ENCODE measurements around the gene SOX10. TPM values are rescaled to one million over a fixed set of nuclear protein-coding genes. Genes with fewer than 3 reads are reported as not detected.

The SOX10 gene
- total RNA-seq, 2 donors from 2014 or later = not detected

GRCh38 chr22:37999236-37999635 is 14.9 kb upstream of the SOX10 start:
- no peak for ATAC-seq (replicated peaks)
- no peak overlapping the region for H3K27ac Mint-ChIP-seq
- H3K4me3 Mint-ChIP-seq = no peak overlapping the region
- H3K27me3 Mint-ChIP-seq = no peaks in the 10 kb centered on the region
- H3K4me1 Mint-ChIP-seq = no peaks in the 10 kb centered on the region
- no peaks in the 10 kb centered on the region for H3K36me3 Mint-ChIP-seq (ENCODE audit: low read depth)
- H3K9me3 Mint-ChIP-seq = no peaks in the 10 kb centered on the region

DNA sequence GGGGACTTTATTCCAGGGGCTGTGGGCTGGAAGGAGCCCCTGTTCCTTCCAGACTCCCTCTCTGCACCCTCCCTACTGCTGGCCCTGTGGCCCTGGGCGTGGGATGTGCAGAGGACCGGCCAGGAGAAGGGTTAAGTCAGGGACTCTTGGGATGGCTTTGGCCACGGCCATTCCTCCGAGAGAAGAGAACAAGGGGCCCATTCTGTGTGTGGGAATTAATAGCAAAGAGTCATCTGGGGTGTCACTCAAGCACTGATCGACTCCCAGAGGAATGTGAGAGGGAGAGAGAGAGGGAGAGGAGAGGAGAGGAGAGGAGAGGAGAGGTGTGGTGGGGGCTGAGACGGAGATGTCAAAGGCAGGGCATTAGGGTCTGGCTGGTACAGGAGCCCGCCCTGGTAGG is 14.2 kb upstream of the SOX10 start:
- Mint-ChIP-seq H3K27me3 (no peaks in the 10 kb centered on the region), H3K27ac (no peak overlapping the region), H3K9me3 (no peaks in the 10 kb centered on the region), H3K4me3 (no peak overlapping the region), H3K36me3 (ENCODE audit: low read depth) (no peaks in the 10 kb centered on the region), H3K4me1 (no peaks in the 10 kb centered on the region)
- ATAC-seq (replicated peaks) = no peak

DNA sequence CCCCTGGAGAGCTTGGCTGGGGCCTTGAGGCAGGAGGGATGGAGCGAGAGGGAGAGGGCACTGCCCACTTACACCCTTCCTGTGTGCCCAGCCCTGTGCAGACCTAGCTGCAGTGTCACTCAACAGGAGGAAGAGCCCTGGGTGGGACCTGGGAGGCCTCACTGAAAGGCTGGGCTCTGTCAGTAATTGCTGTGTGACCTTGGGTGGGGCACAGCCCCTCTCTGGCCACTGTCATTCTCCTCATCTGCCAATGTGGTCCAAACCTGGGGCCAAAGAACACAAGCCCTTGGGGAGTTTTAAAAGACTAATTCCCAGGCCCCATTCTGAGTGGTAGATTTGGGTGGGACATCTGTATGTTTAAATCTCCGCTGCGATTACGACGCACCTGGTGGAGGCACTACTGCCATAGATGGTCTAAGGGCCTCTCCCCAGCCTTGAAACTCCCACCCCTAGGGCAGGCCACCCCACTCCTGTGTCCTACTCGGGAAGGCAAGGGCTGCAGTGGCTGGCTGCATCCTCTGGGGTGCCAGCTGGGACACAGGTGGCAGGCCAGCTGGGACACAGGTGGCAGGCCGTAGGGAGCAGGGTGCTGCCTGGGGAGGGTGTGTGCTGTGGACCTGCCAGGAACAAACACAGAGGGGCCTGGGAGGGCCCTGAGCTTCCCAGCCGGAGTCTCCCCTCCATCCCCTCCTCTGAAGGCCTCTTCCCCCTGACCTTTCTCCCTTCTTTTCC is 12.3 kb upstream of the SOX10 start:
- H3K36me3 Mint-ChIP-seq (ENCODE audit: low read depth) = no peaks in the 10 kb centered on the region
- no peaks in the 10 kb centered on the region for H3K27me3 Mint-ChIP-seq
- H3K27ac Mint-ChIP-seq = peak overlapping the region; percentile 20
- no peaks in the 10 kb centered on the region for H3K4me1 Mint-ChIP-seq
- H3K4me3 Mint-ChIP-seq = no peak overlapping the region
- H3K9me3 Mint-ChIP-seq = no peaks in the 10 kb centered on the region
- no peak for ATAC-seq (replicated peaks)

DNA sequence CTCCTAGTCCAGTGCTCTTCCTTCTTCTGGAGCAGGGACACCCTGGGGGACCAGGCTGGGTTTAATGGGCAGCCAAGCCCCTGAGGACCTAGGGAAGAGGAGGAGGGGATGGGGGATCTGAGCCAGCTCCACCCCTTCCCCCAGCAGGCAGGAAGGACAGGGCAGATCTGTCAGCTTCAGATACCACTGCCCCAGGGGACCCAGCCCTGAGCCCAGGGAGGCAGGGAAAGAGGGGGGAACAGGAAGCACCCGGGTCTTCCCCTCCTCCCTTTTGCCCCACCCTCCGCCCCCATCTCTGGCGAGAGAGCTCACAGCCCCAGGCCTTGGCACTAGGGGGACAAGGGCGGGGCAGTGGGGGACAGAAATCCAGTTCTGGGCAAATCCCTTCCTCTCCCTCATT is 11.7 kb upstream of the SOX10 start:
- ATAC-seq (replicated peaks) = no peak
- H3K27ac Mint-ChIP-seq = no peak overlapping the region
- H3K27me3 Mint-ChIP-seq = no peaks in the 10 kb centered on the region
- H3K36me3 Mint-ChIP-seq (ENCODE audit: low read depth) = no peaks in the 10 kb centered on the region
- H3K4me1 Mint-ChIP-seq = no peaks in the 10 kb centered on the region
- H3K9me3 Mint-ChIP-seq = no peaks in the 10 kb centered on the region
- H3K4me3 Mint-ChIP-seq = no peak overlapping the region

DNA sequence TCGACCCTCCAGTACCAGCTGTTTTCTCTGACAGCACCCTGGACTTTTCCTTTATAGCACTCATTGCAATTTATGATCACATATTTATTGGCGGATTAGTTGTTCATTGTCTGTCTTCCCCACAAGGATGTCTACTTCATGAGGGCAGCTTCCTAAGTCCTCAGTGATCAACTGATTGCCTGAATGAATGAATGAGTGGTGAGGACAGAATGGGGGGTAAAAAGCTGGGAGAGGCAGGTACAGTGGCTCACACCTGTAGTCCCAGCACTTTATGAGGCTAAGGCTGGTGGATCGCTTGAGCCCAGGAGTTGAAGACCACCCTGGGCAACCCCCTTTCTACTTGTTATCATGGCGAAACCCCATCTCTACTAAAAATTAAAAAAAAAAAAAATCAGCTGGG is 11.1 kb upstream of the SOX10 start:
- H3K9me3 Mint-ChIP-seq = no peaks in the 10 kb centered on the region
- no peak overlapping the region for H3K27ac Mint-ChIP-seq
- no peaks in the 10 kb centered on the region for H3K36me3 Mint-ChIP-seq (ENCODE audit: low read depth)
- H3K4me3 Mint-ChIP-seq = no peak overlapping the region
- no peaks in the 10 kb centered on the region for H3K27me3 Mint-ChIP-seq
- ATAC-seq (replicated peaks) = no peak
- H3K4me1 Mint-ChIP-seq = no peaks in the 10 kb centered on the region

DNA sequence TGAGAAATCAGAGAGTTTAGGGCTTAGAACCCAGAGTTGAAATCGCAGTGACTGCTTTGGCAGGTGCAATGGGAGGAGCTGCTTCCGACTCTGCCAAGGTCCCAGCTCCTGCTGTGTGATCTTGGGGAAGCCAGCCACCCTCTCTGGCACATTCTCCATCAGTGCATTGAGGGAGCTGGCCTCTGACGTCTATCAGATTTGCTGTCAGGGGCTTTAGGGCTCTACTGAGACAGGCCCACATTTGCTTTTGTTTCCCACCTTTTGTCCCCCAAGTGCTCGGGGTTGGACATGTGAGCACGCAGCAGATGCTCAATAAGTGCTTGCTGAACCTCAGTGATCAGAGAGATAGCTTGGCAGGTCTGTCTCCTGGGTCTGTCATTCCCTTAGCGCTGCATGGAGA is 10.6 kb upstream of the SOX10 start:
- Mint-ChIP-seq H3K4me3 (no peak overlapping the region), H3K4me1 (no peaks in the 10 kb centered on the region), H3K27ac (no peak overlapping the region), H3K36me3 (ENCODE audit: low read depth) (no peaks in the 10 kb centered on the region), H3K9me3 (no peaks in the 10 kb centered on the region), H3K27me3 (no peaks in the 10 kb centered on the region)
- no peak for ATAC-seq (replicated peaks)

DNA sequence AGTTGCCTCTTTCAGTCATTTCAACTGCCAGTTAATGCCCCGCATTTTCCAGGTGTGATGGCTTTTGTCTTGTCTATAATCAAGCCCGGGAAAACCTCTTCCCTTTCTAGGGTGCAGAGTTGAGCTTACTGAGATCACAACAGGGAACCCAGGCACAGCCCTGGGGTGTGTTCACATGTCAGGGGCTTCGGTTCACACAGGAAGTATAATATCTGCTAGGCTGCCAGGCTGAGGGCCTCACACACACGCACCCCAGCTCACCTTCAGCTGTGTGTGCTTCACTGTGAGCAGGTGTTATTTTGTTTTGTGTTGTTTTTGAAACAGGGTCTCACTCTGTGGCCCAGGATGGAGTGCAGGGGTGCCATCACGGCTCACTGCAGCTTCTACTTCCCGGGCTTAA is 9.7 kb upstream of the SOX10 start:
- no peaks in the 10 kb centered on the region for H3K4me1 Mint-ChIP-seq
- no peaks in the 10 kb centered on the region for H3K36me3 Mint-ChIP-seq (ENCODE audit: low read depth)
- ATAC-seq (replicated peaks) = no peak
- H3K27me3 Mint-ChIP-seq = no peaks in the 10 kb centered on the region
- H3K9me3 Mint-ChIP-seq = no peaks in the 10 kb centered on the region
- no peak overlapping the region for H3K27ac Mint-ChIP-seq
- H3K4me3 Mint-ChIP-seq = no peak overlapping the region

GRCh38 chr22:37991731-37992442 is 7.5 kb upstream of the SOX10 start:
- Mint-ChIP-seq H3K9me3 (no peaks in the 10 kb centered on the region), H3K4me1 (no peaks in the 10 kb centered on the region)

GRCh38 chr22:37990862-37991261 is 6.5 kb upstream of the SOX10 start:
- Mint-ChIP-seq H3K9me3 (no peaks in the 10 kb centered on the region), H3K27me3 (no peaks in the 10 kb centered on the region), H3K4me3 (no peak overlapping the region), H3K27ac (no peak overlapping the region), H3K36me3 (ENCODE audit: low read depth) (no peaks in the 10 kb centered on the region), H3K4me1 (no peaks in the 10 kb centered on the region)
- ATAC-seq (replicated peaks) = no peak

More at GRCh38 chr22:37991731-37992442, 7.5 kb upstream of the SOX10 start:
- Mint-ChIP-seq H3K36me3 (ENCODE audit: low read depth) (no peaks in the 10 kb centered on the region), H3K27me3 (no peaks in the 10 kb centered on the region), H3K27ac (no peak overlapping the region), H3K4me3 (no peak overlapping the region)
- no peak for ATAC-seq (replicated peaks)

DNA sequence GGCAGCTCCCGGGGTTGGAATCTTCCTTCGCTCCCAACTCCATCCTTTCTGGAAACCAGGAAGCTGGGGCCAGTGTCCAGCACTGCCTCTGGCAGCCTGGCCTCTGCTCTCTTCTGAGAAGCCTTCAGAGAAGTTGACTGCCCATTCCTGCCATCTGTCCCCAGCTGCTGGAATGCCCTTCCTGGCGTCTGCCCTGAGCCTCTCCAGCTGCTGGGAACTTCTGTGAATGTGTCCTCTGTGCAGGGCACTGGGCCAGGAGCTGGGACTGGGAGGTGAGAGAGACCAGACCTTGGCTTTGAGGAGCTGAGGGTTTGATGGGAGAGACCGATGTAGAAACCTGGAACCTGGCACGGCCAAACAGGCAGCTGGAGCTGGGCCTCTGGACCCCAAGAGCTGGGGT is 5.9 kb upstream of the SOX10 start:
- H3K9me3 Mint-ChIP-seq = no peaks in the 10 kb centered on the region

DNA sequence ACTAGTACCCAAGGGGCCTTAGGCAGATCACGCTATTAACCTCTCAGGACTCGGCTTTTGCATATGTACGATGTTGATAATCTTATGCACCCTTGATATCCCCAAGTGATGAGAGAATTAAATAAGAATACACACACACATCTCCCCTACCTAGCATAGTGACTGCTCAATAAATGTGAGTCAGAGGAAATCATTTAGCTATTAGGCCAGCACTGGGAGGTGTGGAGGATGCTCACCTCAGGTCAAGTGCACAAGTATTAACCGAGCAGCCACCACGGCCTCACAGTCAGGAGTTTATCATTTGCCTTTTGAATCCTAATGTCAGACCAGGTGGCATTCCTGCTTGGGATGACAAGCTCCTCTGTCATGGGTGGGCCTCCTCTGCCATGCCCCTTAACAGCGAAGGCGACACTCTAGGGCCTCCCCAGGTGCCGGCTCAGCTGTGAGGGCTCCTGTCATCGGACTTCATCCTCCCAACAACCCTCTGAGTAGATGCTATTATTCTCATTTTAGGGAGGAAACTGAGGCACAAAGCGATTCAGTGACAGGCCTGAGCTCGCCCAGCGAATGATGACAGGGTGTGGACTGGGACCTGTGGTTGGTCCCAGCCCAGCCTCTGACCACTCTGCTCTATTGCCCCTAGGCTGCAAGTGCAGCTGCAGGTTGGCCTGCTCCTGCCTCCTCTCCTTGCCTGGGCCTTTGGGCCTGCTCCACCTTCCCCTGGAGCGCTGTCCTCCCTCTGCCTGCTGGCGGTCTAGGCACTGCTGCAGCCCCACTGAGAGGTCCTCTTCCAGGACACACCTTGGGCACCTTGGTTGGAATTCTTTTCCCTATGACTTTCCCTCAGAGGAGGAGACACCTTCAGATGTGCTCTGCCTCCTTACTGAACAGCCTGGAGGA is 5.0 kb upstream of the SOX10 start:
- Mint-ChIP-seq H3K4me3 (no peak overlapping the region), H3K27ac (no peak overlapping the region), H3K4me1 (no peaks in the 10 kb centered on the region), H3K9me3 (no peaks in the 10 kb centered on the region), H3K27me3 (no peaks in the 10 kb centered on the region), H3K36me3 (ENCODE audit: low read depth) (no peaks in the 10 kb centered on the region)
- no peak for ATAC-seq (replicated peaks)

More for the DNA sequence above, 5.9 kb upstream of the SOX10 start:
- Mint-ChIP-seq H3K36me3 (ENCODE audit: low read depth) (no peaks in the 10 kb centered on the region), H3K27ac (no peak overlapping the region), H3K4me1 (no peaks in the 10 kb centered on the region), H3K27me3 (no peaks in the 10 kb centered on the region), H3K4me3 (no peak overlapping the region)
- ATAC-seq (replicated peaks) = no peak

- Mint-ChIP-seq H3K4me3 (no peak overlapping the region), H3K27ac (no peak overlapping the region), H3K27me3 (no peaks in the 10 kb centered on the region), H3K4me1 (no peaks in the 10 kb centered on the region), H3K9me3 (no peaks in the 10 kb centered on the region), H3K36me3 (ENCODE audit: low read depth) (no peaks in the 10 kb centered on the region)
- no peak for ATAC-seq (replicated peaks)
These were observed 2.0 kb upstream of the SOX10 start for GRCh38 chr22:37986371-37986770.

GRCh38 chr22:37985751-37986281 is 1.5 kb upstream of the SOX10 start:
- Mint-ChIP-seq H3K27me3 (no peaks in the 10 kb centered on the region), H3K4me3 (no peak overlapping the region), H3K36me3 (ENCODE audit: low read depth) (no peaks in the 10 kb centered on the region), H3K27ac (no peak overlapping the region), H3K9me3 (no peaks in the 10 kb centered on the region), H3K4me1 (no peaks in the 10 kb centered on the region)
- no peak for ATAC-seq (replicated peaks)

DNA sequence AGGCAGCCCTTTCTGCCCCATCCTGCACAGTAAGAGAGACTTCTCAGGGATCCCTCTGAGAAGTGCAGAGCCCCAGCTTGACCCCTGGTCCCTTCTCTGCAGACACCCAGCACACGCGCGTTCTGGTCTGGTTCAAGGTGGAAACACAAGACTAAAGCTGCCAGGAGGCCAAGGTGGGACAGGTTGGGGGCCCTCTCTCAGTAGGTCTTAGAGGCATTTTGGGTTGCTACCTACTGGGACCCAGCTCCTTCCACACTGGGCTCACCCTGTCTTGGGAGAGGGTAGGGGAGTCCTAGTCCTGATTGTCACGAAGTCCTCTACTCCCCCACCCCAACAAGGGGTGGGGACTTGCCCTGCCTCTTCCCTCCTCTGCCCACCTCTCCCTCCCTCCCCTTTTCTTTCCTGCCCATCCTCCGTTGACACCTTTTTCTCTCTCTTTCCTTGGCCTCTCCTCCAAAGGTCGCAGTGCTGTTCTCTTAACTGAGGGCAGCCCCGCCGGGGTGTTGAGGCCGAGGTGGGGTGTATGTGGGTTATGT is 763 bp upstream of the SOX10 start:
- Mint-ChIP-seq H3K27me3 (no peaks in the 10 kb centered on the region), H3K27ac (no peak overlapping the region), H3K36me3 (ENCODE audit: low read depth) (no peaks in the 10 kb centered on the region), H3K4me1 (no peaks in the 10 kb centered on the region), H3K4me3 (no peak overlapping the region), H3K9me3 (no peaks in the 10 kb centered on the region)
- no peak for ATAC-seq (replicated peaks)

Data from activated T-helper 17 cell treated with anti-CD3 and anti-CD28 coated beads, Interleukin-2, amount 50 U/mL, for 72 hours (primary cell).